Lung microvascular endothelial cell (primary cell): ENCODE measurements around the gene ADARB2. TPM values are rescaled to one million over a fixed set of nuclear protein-coding genes. Genes with fewer than 3 reads are reported as not detected.

Experiments
- DNase-seq, 2 donors: peaks; one replicate each; pipeline versions ENCODE4 v3.0.0 to v3.0.0-alpha.2; 2010; ENCODE audit warnings: low read depth in 2 of 2
- total RNA-seq: library from RNA; depleted of rRNA; stranded (reverse); fragments of >200 nt; gene quantifications from 2 replicates; pipeline ENCODE4 v1.2.1, GENCODE V29; 2014

ADARB2 gene
- total RNA-seq, 1 donor from 2014 or later: 2.0 TPM

DNA sequence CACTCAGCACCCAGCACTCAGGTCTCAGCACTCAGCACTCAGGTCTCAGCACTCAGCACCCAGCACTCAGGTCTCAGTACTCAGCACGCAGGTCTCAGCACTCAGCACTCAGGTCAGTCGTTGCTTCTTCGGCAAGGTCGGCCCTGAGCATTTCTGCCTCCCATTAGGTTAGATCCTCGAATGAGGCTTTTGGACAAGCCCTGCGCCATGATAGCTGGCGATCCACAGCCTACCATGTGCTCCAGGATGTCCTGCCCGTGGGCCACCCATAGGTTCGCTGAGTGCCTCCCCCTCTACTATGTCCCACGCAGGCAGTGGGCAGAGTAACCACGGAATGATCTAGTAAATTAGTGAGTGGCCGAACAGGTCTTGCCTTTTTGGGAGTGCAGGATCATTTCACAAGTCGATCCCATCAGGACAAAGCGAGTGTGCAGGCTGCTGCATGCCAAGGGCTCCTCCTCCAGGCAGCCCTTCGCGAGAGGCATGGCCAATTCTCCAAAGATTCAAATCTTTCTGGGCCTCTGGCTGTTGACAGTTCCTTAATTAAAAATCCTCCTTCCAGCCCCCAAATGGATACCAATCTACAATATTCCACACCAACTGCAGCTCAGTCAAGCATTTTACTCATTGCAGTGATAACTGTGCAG is 206.3 kb downstream of the ADARB2 start:
- no peak for DNase-seq

DNA sequence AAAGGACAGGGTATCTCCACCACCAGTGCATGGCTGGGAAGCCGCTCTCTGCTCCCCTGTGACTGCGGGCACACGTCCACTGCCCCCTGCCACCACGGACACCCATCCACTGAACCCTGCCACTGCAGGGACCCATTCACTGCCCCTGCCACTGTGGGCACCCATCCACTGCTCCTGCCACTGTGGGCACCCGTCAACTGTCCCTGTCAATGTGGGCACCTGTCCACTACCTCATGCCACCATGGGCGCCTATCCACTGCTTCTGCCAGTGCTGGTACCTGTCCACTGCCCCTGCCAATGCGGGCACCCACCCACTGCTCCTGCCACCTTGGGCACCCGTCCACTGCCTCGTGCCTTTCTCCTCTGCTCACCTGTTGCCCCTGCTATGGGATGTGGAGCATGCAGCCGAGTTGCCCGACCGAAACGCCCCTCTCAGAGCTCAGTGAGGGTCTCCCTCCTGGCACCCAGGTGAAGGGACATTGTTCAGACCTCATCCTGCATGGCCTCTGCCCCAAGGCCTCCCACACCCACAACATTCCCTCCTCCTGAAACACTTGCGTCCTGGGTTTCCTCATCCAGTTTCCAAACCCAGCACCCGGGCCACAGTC is 207.4 kb downstream of the ADARB2 start:
- no peak for DNase-seq

DNA sequence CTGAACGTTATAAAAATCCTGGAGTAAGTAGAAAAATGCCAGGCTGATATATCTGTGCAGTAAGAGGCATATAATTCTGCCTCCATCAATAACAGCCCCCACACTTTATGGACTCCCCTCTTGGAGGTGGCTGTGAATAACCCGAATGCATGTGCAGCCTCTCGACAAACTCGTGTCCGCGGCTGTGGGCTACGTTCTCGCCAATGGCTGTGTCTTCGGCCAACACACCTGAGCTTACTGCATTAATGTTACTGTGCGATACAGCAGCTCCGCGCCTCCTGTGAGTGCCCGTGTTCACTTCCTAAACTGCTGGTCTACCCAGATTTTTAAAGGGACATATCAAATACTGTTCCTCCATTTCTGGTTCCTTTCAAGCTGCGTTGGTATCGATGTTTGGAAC is 209.4 kb downstream of the ADARB2 start:
- no peak for DNase-seq

DNA sequence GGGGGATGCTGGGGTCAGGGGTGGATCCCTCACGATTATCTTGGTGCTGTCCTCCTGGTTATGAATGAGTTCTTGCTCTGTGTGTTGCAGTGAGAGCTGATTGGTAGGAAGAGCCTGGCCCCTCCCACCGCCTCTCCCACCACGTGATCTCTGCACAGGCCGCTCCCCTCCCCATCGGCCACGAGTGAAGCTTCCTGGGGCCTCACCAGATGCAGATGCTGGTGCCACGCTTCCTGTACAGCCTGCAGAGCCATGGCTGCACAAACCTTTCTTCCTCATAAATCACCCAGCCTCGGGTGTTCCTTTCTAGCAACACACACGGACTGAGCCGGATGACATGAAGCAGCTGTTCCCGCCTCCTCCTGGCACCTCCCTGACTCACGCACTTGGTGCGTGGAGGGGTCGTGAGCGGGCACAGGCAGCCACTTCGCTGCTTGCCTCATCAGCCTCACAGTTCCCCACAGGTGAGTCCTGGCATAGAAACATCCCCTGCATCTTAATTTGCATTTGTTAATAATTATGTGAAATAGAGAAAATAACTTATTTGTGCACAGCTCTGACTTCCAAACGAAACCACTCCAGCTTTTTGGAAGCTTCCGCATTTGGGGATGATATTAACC is 210.8 kb downstream of the ADARB2 start:
- DNase-seq: no peak

DNA sequence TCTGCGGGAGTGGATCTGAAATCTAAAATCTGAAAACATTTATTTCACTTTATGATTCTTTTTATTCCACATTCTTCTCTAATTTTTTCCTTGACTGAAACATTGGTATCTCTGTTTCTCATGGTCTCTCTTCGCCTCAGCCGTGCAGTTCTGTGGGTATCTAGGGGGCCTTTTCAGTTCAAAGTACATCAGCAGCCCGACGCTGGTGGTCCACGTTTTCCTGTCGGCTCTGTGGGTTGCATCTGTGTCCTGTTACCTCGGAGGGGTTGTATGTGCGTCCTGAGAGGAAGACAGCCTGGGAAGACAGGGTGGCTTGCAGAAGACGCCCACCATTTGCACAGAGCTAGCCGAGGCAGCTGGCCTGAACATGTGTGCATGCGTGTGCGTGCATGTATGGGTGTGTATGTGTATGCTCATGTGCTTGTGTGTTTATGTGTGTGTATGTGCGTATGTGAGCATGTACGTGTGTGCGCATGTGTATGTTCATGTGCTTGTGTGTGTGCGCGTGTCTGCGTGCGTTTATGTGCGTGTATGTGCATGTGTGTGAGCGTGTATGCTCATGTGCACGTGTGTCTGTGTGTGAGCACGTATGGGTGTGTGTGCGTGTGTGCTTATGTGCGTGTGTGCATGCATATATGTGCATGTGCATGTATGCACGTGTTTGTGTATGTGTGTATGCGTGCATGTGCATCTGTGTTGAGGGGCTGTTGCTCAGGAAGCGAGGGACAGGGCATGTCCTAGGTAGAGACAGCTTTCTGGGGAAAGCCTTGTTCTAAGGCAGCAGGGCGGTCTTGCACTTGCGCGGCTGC is 211.8 kb downstream of the ADARB2 start:
- no peak for DNase-seq

DNA sequence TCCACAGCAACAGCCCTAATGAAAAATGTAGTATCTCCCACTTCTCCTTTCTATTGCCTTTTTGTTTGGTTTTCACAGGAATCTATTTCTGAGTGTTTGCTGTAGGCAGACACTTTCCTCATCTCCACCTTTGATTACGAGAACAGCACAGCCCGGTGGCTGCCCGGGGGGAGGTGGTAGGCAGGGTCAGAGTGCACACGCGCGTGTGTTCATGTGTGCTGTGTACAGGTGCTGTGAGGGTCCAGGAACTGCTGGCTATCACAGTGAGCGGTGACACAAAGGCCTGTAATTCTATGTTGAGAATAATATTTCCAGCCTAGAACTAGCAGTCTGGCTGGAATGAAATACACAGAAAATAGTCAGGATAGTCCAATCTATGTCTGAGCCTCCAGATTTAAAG is 212.8 kb downstream of the ADARB2 start:
- no peak for DNase-seq

DNA sequence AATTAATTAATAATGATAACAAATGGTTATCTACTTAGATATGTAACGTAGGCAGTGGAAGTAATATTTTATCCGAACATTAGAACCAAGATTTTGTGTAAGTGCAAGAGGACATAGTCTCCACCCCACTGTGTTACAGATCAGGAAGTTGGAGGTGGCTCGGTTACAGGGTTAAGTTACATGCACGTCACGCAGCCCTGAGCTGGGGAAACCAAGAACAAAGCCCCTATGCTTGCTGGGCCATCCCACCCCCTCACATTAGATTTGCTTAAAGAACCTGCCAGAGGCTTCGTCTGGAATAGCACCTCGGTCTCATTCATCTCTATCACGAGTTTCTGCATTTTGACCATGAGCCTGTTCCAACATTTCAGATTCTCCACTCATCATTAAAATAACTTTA is 214.1 kb downstream of the ADARB2 start:
- DNase-seq: no peak

DNA sequence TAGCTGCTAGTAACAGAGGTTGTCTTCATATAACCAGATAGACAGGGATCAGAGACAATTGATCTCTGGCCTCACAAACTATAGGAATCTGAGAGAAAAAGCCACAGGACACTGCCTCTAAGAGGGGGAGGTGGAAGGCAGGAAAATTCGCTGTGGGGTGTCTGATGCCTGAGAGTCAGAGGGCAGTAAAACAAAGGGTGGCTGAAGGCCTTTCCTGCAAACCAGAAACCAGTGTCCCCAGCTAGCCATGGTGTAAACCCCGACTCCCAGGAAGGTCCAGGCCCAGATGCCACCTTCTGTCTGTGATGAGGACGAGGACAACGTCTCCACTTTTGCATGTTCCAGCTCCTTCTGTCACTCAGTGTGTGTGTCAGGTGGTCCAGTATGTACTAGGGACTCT is 215.1 kb downstream of the ADARB2 start:
- DNase-seq: no peak

DNA sequence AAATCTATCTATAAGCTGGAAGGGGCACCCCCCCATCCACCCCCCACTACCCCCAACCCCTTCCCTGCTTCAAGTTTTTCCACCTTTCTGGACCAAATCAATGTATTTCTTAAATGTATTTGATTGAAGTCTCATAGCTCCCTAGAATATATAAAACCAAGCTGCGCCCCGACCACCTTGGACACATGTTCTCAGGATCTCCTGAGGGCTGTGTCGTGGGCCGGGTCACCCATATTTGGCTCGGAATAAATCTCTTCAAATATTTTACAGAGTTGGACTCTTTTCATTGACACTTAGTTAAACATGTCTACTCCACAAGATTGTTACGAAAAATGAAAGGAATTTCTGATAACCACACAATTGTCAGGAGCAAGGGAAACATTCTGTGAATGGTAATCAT is 215.6 kb downstream of the ADARB2 start:
- DNase-seq: no peak

DNA sequence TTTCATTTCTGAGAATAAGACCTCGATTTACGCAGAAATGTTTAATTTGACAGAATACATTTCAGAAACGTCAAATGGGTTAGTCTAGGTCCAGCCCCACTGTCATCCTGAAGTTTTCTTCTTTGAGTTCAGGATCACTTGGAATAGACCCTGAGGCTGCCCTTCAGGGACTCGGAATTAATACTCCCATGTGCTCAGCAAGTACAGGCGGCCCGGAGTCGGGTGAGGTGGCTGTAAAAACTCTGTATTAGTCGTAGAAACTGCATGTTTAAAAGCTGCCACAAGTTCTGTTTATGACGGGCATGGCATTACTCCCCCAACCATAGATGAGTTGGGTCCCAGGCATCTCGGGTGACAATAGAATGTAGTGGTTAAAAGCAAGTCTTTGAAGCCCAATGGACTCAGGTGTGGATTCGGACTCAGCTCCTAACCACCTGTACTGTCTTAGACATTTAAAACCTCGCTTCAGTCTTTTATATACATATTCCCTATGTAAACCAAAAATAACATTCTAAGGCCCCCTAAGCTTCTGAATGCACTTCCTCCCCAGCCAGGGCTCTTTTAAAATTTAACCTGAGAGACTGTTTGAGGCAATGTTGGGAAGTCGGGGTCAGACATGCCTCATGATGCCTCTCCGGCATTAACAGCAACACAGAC is 216.3 kb downstream of the ADARB2 start:
- DNase-seq: no peak

DNA sequence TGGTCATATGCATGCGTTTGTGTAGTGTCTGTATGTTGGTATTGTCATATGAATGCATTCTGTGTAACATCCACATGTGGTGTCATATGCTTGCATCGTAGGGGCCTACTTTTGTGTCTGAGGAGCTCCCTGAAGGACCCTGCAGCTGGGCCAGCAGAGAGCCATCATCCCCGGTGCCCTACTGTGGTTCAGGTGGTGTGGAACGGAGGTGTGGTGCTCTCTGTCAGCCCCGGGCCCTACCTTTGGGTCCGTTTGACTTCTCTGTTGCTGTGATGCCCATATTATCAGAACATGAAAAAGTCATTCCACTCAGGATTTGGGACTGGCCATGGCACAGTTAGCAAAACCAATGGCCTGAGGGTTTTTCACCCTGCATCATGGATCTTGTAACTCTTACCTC is 217.9 kb downstream of the ADARB2 start:
- DNase-seq: no peak

DNA sequence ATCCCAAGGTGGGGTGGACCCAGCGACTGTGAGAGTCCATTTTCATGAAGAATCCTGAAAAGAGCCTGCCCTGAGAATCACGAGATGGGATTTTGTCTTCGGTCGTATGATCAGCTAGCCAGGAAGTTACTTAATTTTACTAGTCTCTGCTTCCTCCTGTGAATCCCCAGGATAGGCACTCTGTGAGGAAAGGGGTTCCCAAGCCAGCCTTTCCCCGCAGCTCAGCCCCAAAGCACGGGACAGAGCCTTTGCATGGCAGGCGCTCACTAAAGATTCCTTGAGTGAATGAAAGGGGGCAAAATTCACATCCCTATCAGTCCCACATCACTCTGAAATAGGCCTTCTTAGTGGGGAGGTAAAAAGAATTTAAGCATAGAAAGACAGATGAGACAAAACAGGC is 219.6 kb downstream of the ADARB2 start:
- no peak for DNase-seq

DNA sequence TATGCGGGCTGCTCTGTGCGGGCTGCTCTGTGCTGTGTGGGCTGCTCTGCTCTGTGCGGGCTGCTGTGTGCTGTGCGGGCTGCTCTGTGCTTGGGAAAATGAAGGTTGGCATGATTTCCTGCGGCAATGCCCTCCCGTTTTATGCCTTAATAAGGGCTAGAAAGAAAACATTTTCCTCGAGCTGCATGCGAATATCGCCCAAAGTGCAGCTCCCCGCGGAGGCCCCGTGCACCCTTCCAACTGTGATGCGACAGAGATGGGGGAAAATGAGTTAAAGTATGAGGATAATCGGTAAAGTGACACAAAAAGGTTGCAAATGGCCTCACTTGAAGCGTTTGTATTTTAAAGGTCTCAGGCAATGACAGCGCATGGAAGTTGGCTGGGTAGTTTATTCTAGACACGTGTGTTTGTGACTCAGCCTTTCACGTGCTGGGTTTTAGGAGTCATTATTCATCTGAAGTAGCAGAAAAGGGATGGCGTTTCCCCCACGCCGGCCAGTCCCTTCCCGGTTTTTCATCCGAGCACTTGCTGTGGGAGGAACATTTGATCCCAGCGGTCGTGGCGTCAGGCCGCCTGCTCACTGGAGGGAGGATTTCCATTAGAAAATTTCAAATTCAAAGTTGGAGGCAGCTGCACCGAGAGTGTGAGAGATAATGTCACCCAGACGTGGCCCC is 220.7 kb downstream of the ADARB2 start:
- DNase-seq: no peak

DNA sequence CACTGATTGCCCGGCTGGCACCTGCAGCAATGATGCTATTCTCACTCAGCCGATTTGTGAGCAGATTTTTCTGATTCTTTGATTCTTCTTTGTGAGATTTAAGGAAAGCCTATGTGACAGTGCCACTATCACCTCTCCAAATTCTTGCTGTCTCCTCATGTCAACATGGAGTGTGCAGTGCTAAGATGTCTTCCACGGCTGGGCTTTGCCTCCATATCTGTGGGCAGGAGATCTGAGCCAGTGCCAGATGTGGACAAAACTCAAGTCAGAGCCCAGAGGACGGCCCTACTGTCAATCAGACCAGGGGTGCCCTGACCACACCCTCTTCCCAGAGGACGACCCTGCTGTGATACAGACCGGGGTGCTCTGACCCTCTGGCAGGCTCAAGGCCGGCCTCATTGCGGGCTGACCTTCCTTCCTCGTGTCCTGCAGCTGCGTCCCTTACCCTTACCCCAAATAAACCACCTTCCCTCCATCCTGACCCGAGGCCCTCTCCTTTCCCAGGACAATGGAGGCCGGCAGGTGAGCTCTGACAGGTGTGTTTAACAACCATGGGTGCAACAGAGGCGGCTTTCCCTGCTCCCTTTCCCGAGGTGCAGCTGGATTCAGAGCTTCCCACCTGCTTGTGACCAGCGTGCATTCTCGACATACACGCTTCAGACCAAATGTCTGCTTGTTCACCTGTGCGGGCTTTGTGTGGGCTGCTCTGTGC is 221.4 kb downstream of the ADARB2 start:
- no peak for DNase-seq

DNA sequence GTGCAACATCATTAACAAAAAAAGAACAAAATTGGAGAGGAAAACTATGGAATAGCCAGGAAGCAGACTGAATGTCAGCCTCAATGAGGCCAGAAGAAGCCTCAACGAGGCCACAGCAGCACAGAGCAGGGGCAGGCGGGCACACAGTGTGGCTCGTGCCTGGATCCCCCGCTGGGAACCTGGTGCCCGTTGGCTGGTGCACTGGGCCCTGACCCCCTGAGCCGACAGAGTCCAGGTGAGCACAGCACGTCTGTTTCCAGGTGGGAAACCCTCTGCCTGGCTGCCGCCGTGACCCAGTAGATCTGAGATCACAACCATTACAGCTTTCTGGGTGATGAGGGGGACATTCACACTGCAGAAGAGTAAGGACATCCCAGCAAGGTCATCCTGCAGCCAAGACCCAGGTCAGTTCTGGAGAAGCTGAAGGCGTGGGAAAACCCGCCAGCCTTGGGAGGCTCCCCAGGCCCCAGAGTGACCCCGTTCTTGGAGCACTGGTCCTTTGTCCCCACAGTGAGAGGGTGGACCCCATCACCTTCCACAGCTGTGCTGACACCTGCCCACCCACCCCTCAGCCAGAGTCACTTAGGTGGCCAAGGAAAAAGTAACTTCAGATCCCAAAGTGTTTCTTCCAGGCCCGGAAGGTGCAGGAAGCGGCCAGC is 222.1 kb downstream of the ADARB2 start:
- no peak for DNase-seq

DNA sequence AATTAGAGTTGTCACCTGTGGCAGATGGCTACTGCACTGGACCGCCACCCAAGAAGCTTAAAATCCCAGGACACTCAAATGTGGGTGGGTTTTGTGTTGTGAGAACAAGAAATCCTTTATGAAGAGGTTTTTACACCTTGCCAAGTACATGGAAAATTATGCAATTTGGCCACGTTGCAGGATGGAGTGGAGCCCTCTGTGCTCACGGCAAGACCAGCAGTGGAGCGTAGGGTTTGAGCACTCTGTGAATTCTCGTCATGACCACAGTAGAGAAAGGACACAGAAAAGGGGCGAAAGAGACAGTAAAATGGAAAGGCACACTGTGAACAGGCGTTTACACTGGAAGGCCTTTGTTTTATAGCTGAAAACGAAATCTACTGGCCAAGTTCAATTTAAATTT is 222.6 kb downstream of the ADARB2 start:
- no peak for DNase-seq

DNA sequence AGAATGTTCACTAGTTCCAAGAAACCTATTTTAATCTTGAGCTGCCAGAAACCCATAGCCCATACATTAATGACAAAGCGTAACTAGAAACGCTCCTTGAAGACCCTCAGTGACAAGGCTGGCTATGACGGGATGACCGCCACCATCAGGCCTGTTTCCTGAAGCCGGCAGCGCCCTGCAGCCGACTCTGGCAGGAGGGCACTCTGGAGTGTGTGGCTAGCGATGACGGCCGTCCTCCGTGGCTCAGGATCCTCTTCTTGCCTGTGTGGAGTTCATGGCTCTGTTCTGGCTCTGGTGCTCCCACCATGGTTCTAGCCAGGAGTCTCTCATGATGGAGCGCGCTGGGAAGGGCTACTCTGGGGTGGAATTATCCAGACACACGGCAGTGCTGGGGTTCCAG is 224.1 kb downstream of the ADARB2 start:
- no peak for DNase-seq

DNA sequence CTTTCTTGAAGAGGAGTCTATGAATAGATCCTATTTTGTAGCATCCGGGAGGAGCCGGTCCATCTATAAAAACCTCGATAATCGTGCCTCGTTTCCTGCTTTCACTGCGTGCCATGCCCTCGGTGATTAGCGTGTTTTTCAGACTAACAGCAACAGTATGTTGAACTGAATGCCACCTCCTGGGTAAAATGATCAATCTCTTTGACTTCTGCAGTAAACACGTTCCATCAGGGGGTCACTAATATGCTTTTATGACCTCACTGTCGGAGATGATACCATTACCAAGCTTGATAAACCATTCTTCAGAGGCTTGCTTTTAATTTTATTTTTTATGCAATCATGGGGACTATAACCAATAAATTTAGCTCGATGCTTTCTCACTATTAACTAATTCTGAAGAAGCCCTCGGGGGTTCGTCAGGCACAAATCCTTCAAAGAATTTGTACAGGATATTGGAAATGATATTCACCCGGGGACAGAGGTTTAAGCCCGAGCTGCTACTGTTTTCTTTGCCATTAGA is 228.3 kb downstream of the ADARB2 start:
- DNase-seq: no peak

DNA sequence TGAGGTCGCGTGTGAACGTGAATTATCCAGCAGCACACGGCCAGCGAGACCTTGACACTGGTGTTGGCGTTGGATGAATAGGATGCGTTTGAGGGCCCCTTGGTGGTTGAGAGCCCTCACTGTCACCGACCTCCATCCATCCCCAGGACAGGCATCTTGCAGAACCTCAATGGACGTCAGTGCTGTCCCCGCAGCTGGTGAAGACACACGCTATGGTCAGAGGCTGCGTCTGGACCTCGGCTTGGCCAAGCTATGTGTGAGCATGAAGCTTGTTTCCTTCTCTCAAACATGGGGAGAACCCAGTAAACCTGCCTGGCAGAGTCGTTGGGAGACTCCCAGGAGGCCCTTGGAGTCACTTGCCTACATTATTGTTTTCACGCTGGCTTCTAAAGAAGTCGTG is 229.2 kb downstream of the ADARB2 start:
- DNase-seq: no peak

DNA sequence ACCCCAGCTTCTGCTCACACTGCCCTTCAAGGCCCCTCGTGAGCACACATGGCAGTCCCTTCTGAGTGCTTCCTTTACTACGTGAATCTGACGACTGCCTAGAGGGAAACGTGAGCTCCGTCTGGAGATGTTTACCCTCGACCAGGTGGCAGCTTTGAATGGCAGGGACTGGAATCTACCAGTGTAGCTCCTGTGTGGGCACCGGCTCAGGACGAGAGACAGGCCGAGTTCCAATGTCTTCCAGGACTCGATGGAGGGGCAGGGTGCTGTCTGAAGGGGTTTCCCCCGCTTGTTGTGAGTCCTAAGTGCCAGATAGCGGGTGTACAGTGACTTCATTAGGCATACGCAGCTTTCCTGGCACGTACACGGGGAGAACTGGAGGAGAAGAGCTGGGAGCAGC is 229.9 kb downstream of the ADARB2 start:
- no peak for DNase-seq
